NCI-H345 (cell line): Measurements from ENCODE around the gene APELA.
"Not testable (repeated sequence)": the region's sequence is repeated elsewhere in the genome, so short reads cannot be mapped to it uniquely, and the experiment has no call there.

ENCODE experiments used
- DNase-seq: peaks from one replicate; lab custom pipeline; 2025; lab: John Stamatoyannopoulos, UW

Gene APELA

DNA sequence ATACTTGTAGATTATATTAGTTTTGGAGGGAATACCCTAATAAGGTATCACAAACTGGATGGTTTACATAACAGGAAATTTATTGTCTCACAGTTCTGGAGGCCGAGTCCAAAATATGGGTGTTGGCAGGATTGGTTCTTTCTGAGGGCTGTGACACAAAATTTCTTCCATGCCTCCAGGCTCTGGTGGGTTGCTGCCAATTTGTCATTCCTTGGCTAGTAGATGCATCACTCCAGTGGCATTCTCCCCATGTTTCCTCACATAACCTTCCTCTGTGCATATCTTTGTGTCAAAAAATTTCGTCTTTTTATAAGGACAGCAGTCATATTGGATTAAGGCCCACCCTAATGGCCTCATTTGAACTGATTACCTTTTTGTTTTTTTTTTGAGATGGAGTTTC, 49.3 kb downstream of the APELA start:
- no peak for DNase-seq

DNA sequence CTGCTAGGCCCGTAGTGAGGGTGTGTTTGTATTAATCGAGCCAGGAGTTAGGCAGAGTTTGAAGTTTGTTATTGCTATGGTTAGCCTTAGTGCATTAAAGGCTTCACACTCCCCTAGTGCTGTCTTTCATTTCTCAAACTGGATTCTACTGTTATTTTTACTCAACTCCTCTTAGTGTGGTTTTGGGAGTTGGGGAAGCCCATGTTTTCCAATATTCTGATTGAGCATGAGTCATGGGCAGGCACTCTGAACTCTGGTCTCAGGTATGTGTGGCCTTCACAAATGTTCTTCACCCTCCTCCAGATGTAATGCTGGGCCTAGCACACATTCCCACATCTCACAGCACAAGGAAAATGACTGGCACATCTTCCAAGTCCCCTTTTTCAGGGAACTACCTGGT, 50.1 kb downstream of the APELA start:
- not testable (repeated sequence) for DNase-seq

DNA sequence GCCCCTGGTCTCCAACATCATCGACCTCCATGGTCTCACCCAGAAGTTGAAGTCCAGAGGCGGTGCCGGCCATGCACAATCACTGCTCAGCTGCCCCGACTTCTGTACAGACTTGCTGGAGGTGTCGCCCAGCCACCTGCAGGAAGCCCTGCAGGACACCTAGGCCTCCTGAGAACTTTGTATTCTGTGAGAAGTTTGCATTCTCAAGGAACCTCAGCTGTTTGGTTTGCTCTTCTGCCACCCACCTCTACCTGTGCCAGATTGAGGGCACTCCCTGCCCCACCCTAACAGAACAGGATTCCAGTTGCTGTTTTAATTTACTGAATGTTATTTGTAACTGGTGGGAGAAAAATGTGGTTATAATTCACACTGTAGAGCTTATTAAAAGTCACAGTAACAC, 53.7 kb downstream of the APELA start:
- no peak for DNase-seq

DNA sequence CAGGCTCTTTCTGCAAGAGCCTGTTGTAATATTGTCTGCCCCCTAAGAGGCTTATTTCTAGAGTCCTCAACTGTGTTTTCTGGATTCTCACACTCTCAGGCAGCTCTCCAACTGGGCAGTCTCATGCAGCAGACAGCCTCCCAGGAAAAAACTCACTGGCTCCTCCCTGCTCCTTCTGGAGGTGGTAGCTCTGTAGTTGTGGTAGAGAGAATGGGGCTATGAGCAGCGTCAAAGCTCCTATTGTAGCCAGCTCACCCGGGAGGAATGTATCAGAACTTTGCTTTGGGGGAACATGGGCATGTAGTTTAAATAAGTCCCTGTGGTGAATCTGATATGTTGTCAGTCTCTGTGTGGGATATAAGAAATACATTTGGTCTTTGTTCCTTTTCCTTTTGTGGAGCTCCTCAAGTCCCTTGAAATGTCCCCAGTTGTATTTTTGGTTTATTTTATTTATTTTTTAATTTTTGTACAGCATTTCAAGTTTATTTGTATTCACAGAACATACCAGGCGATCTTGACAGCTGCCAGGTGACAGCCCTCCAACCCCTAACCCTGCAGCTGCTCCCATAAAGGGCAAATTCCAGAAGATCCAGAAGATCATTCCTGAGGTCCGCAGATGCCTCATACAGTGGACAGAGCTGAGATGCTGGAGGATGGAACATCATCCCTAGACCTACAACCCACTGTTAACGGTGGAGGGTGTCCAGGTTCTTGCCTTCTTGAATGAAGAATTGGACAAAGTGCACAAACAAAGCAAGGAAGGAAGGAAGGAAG, 54.8 kb downstream of the APELA start:
- no peak for DNase-seq

DNA sequence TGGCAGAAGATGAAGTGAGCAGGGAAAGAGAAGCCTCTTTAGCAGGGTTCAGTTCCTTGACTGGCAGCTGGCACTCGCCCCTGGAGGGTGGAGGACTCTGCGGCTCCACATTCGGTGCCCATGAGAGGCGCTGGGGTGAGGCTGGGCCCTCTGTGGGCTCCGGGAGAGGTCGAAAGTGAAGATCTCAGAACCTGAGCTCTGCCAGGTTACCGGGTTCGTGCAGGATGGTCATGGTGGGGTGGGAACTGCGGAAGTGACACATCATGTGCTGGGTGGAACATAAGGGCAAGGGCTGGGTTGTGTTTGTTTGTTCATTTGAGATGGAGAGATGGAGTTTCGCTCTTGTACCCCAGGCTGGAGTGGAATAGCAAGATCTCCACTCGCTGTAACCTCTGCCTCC, 56.3 kb downstream of the APELA start:
- DNase-seq: no peak

DNA sequence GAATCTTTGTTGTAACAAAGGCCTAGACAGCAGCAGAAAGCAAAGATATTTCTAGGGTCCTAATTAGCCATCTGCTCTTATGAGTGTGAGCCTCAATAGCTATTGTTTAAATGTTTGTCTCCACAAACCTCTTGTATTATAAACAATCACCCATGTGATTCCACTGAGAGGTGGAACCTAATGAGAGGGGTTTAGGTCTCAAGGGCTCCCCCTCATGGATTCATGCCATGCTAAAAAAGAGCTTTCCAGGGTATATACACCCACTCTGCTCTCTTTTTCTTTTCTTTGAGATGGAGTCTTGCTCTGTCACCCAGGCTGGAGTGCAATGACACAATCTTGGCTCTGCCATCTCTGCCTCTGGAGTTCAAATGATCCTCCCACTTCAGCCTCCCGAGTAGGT, 58.4 kb downstream of the APELA start:
- no peak for DNase-seq

DNA sequence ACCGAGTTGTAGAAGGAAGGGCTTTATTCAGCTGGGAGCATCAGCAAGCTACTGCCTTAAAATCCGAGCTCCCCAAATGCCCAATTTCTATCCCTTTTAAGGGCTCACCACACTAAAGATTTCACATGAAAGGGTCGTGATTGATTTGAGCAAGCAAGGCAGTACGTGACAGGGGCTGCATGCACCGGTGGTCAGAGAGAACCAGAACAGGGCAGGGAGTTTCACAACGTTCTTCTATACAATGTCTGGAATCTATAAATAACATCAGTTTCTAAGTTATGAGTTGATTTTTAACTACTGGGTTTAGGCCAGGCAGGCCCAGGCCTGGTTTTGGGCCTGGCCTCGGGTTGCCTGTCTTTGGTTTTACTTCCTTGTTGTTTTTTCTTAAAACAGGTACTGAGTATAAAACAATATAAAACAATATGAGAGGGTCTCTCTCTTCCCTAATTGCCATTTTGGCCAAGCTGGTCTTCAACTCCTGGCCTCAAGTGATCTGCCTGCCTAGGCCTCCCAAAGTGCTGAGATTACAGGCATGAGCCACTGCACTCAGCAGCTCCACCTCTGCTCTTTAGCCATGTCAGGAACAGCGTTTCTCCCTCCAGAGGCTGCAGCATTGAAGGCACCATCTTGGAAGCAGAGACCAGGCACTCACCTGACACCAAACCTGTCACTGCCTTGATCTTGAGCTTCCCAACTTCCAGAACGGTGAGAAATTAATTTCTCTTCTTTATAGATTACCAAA, 59.1 kb downstream of the APELA start:
- DNase-seq: not testable (repeated sequence)

DNA sequence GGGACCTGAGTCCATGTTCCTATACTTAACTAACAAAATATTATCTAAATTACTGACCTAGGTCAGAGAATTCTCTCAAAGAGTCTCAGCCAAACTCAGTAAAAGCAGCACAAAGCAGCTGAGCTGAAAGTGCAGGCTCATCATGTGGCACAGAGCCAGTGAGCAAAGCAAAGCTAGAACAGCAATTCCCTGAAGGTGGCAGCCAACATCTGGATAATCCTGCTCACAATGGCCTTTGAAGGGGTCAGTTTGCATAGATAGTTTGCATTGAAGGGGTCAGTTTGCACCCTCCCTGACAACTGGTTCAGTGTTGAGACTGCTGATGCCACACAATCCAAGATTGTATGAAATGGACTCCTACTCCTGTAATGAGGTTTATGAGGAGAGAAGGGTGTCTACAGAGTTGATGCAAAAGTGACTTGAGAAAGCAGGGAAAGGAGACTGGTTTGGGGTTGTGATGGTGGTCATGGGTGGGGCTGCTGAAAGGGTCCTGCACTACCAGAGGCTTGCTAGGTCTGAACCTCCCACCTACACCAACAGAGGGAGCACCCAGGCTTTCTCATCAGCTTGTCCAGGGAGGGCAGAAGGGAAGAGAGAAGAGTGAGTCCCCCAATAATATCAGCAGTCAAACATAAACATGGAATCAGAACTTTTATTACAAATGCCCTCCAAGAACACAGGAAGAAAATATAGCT, 60.7 kb downstream of the APELA start:
- no peak for DNase-seq

DNA sequence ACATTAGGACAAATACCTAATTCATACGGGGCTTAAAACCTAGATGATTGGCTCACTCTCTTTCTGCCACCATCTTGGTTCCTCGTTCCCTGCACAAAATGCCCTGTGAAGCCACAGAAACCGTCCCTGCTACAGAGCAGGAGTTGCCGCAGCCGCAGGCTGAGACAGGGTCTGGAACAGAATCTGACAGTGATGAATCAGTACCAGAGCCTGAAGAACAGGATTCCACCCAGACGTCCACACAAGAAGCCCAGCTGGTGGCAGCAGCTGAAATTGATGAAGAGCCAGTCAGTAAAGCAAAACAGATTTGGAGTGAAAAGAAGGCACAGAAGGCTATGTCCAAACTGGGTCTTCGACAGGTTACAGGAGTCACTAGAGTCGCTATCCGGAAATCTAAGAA, 66.2 kb downstream of the APELA start:
- DNase-seq: no peak

DNA sequence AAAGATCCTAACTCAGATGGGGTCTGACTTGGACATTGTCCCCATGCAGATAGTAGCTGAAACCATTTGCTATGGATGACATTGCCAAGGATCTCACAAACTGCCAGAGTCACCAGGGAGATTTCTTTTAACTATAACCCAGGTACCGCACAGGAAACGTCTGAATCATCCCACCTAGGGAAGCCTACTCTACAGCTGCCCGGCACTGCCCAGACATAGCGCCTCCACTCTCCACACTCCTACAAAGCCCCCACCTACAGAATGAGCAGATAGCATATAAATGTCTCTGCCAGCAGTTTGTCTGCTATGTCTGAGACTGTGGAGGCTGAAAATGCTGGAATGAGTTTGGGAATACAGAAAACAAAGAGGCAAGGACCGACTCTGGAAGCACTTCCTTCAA, 68.2 kb downstream of the APELA start:
- DNase-seq: no peak

DNA sequence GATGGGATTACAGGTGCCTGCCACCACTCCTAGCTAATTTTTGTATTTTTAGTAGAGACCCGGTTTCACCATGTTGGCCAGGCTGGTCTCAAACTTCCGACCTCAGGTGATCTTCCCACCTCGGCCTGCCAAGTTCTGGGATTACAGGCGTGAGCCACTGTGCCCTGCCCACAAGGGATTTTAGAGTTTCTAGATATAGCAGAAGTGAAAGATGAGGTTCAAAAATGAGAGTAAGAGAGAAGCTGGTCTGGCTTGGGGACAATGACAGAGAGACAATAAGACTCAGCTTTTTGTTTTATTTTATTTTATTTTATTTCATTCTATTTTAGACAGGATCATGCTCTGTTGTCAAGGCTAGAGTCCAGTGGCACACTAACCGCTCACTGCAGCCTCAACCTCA, 69.8 kb downstream of the APELA start:
- DNase-seq: no peak
